Measurements from ENCODE around the gene KRABD2.

KRABD2 gene

GRCh38 chr17:8376271-8377067, at the start of gene KRABD2:
KRABD2 (minus strand) TSS chr17:8376704.
- peak within 1 kb of the TSS; percentile 100 for H3K4me3 Mint-ChIP-seq
- H3K9me3 Mint-ChIP-seq: no peaks in the 10 kb centered on the region
- peaks cover 55% of the 10 kb centered on the region for H3K4me1 Mint-ChIP-seq (ENCODE audit: low read depth)
- H3K27ac Mint-ChIP-seq: peak within 1 kb of the TSS; percentile 93
- DNase-seq: peak; percentile 94
- H3K27me3 Mint-ChIP-seq: no peaks in the 10 kb centered on the region
- H3K36me3 Mint-ChIP-seq (ENCODE audit: low read depth): peaks cover 67% of the 10 kb centered on the region

- no peaks in the 10 kb centered on the region for H3K36me3 Mint-ChIP-seq (ENCODE audit: low read depth)
- no peaks in the 10 kb centered on the region for H3K4me1 Mint-ChIP-seq (ENCODE audit: low read depth)
- no peak overlapping the region for H3K4me3 Mint-ChIP-seq
- H3K9me3 Mint-ChIP-seq: no peaks in the 10 kb centered on the region
- DNase-seq: no peak
- H3K27me3 Mint-ChIP-seq: peaks cover 19% of the 10 kb centered on the region
- no peak overlapping the region for H3K27ac Mint-ChIP-seq
Observed at GRCh38 chr17:8421571-8421970, 45.1 kb upstream of the KRABD2 start.

- no peak for DNase-seq
- Mint-ChIP-seq H3K4me1 (ENCODE audit: low read depth) (no peaks in the 10 kb centered on the region), H3K9me3 (no peaks in the 10 kb centered on the region), H3K36me3 (ENCODE audit: low read depth) (no peaks in the 10 kb centered on the region), H3K27ac (no peak overlapping the region), H3K27me3 (peaks cover 24% of the 10 kb centered on the region), H3K4me3 (no peak overlapping the region)
Observed at GRCh38 chr17:8420041-8420934, 43.8 kb upstream of the KRABD2 start.

GRCh38 chr17:8419305-8419704, 42.8 kb upstream of the KRABD2 start:
- Mint-ChIP-seq H3K36me3 (ENCODE audit: low read depth) (no peaks in the 10 kb centered on the region), H3K9me3 (no peaks in the 10 kb centered on the region), H3K27ac (no peak overlapping the region), H3K4me3 (no peak overlapping the region), H3K27me3 (peaks cover 24% of the 10 kb centered on the region), H3K4me1 (ENCODE audit: low read depth) (no peaks in the 10 kb centered on the region)
- DNase-seq: no peak

- Mint-ChIP-seq H3K36me3 (ENCODE audit: low read depth) (no peaks in the 10 kb centered on the region), H3K9me3 (no peaks in the 10 kb centered on the region), H3K4me1 (ENCODE audit: low read depth) (peaks cover 2% of the 10 kb centered on the region), H3K4me3 (no peak overlapping the region), H3K27ac (no peak overlapping the region), H3K27me3 (peaks cover 22% of the 10 kb centered on the region)
- no peak for DNase-seq
Observed at GRCh38 chr17:8418471-8418870, 42.0 kb upstream of the KRABD2 start.

GRCh38 chr17:8417806-8418205, 41.3 kb upstream of the KRABD2 start:
- no peaks in the 10 kb centered on the region for H3K36me3 Mint-ChIP-seq (ENCODE audit: low read depth)
- H3K4me1 Mint-ChIP-seq (ENCODE audit: low read depth): peaks cover 9% of the 10 kb centered on the region
- H3K27ac Mint-ChIP-seq: no peak overlapping the region
- H3K4me3 Mint-ChIP-seq: no peak overlapping the region
- peaks cover 22% of the 10 kb centered on the region for H3K27me3 Mint-ChIP-seq
- no peak for DNase-seq
- H3K9me3 Mint-ChIP-seq: no peaks in the 10 kb centered on the region

- Mint-ChIP-seq H3K27ac (no peak overlapping the region), H3K27me3 (peaks cover 6% of the 10 kb centered on the region), H3K9me3 (no peaks in the 10 kb centered on the region), H3K4me3 (no peak overlapping the region), H3K36me3 (ENCODE audit: low read depth) (no peaks in the 10 kb centered on the region), H3K4me1 (ENCODE audit: low read depth) (peaks cover 22% of the 10 kb centered on the region)
- DNase-seq: no peak
Observed at GRCh38 chr17:8413938-8414337, 37.4 kb upstream of the KRABD2 start.

- H3K27me3 Mint-ChIP-seq: peaks cover 10% of the 10 kb centered on the region
- no peak overlapping the region for H3K4me3 Mint-ChIP-seq
- peaks cover 22% of the 10 kb centered on the region for H3K4me1 Mint-ChIP-seq (ENCODE audit: low read depth)
- no peak for DNase-seq
- no peak overlapping the region for H3K27ac Mint-ChIP-seq
- no peaks in the 10 kb centered on the region for H3K36me3 Mint-ChIP-seq (ENCODE audit: low read depth)
- no peaks in the 10 kb centered on the region for H3K9me3 Mint-ChIP-seq
Observed at GRCh38 chr17:8413328-8413727, 36.8 kb upstream of the KRABD2 start.

GRCh38 chr17:8412089-8412488, 35.6 kb upstream of the KRABD2 start:
- peaks cover 22% of the 10 kb centered on the region for H3K4me1 Mint-ChIP-seq (ENCODE audit: low read depth)
- H3K4me3 Mint-ChIP-seq: no peak overlapping the region
- no peaks in the 10 kb centered on the region for H3K9me3 Mint-ChIP-seq
- no peaks in the 10 kb centered on the region for H3K36me3 Mint-ChIP-seq (ENCODE audit: low read depth)
- H3K27ac Mint-ChIP-seq: no peak overlapping the region
- H3K27me3 Mint-ChIP-seq: peaks cover 12% of the 10 kb centered on the region
- DNase-seq: no peak

- no peak for DNase-seq
- Mint-ChIP-seq H3K4me3 (no peak overlapping the region), H3K36me3 (ENCODE audit: low read depth) (no peaks in the 10 kb centered on the region), H3K9me3 (no peaks in the 10 kb centered on the region), H3K4me1 (ENCODE audit: low read depth) (peaks cover 22% of the 10 kb centered on the region), H3K27ac (no peak overlapping the region), H3K27me3 (peaks cover 7% of the 10 kb centered on the region)
Observed at GRCh38 chr17:8410883-8411238, 34.4 kb upstream of the KRABD2 start.

GRCh38 chr17:8409966-8410882, 33.7 kb upstream of the KRABD2 start:
- Mint-ChIP-seq H3K9me3 (no peaks in the 10 kb centered on the region), H3K4me1 (ENCODE audit: low read depth) (peaks cover 22% of the 10 kb centered on the region), H3K4me3 (no peak overlapping the region), H3K27me3 (peaks cover 6% of the 10 kb centered on the region), H3K36me3 (ENCODE audit: low read depth) (no peaks in the 10 kb centered on the region), H3K27ac (peak overlapping the region; percentile 34)
- DNase-seq: peak; percentile 81

GRCh38 chr17:8408371-8408770, 31.9 kb upstream of the KRABD2 start:
- Mint-ChIP-seq H3K27ac (no peak overlapping the region), H3K4me3 (no peak overlapping the region), H3K9me3 (no peaks in the 10 kb centered on the region), H3K4me1 (ENCODE audit: low read depth) (peaks cover 19% of the 10 kb centered on the region), H3K27me3 (peaks cover 6% of the 10 kb centered on the region), H3K36me3 (ENCODE audit: low read depth) (no peaks in the 10 kb centered on the region)
- DNase-seq: no peak

GRCh38 chr17:8406174-8406573, 29.7 kb upstream of the KRABD2 start:
- H3K36me3 Mint-ChIP-seq (ENCODE audit: low read depth): no peaks in the 10 kb centered on the region
- no peak for DNase-seq
- no peaks in the 10 kb centered on the region for H3K9me3 Mint-ChIP-seq
- no peak overlapping the region for H3K27ac Mint-ChIP-seq
- peaks cover 11% of the 10 kb centered on the region for H3K4me1 Mint-ChIP-seq (ENCODE audit: low read depth)
- H3K27me3 Mint-ChIP-seq: peaks cover 23% of the 10 kb centered on the region
- H3K4me3 Mint-ChIP-seq: no peak overlapping the region

- Mint-ChIP-seq H3K27me3 (peaks cover 28% of the 10 kb centered on the region), H3K4me1 (ENCODE audit: low read depth) (peaks cover 7% of the 10 kb centered on the region), H3K4me3 (no peak overlapping the region), H3K9me3 (no peaks in the 10 kb centered on the region), H3K27ac (no peak overlapping the region), H3K36me3 (ENCODE audit: low read depth) (no peaks in the 10 kb centered on the region)
- DNase-seq: no peak
Observed at GRCh38 chr17:8405499-8406016, 29.1 kb upstream of the KRABD2 start.

All from activated T-cell treated with anti-CD3 and anti-CD28 coated beads, Interleukin-2, amount 50 U/mL, for 24 hours (primary cell).